Measurements from ENCODE around the gene TSPAN14.
A peak's percentile ranks its signal among the peaks of the same experiment; 100 is the strongest.

Gene TSPAN14

DNA sequence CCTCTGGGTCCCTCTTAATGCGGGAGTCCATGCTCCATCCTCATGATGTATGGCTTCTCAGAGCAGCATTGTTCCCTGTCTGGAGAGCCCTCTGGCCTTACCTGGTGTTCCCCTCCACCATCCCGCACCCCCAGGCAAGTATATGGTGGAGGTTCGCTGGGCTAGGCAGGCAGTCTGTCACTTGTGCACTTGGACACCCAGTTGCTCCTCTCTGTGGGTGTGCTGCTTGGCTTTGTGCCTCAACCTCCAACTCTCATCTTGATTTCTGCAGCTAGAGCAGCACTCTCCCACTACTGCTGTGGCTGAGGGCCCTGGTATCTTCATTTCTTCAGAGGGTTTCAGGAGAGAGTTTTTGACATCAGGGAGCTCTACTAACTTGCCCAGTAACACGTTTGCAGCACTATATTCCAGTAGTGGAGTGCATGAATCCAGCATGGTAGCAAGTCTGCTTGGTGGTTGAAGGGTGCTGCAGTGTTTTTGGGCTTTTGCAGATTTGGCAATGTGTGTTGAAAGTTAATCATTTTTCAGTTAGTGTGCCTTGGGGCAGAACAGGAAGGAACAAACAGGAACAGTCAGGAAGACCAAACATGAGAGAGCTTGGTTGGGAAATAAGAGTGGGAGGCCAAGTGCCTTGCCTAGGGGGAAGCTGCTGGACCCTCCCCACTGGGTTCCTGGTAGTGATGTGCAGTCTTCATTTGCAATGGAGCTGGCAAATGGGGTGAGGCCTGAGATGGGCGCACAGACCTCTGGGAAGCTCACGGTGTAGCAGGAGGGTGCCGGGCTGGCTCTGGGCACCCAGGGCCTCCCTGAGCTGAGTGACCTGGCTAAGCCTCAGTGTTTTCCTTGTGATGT is 37.4 kb downstream of the TSPAN14 start:
- DNase-seq = no peak

DNA sequence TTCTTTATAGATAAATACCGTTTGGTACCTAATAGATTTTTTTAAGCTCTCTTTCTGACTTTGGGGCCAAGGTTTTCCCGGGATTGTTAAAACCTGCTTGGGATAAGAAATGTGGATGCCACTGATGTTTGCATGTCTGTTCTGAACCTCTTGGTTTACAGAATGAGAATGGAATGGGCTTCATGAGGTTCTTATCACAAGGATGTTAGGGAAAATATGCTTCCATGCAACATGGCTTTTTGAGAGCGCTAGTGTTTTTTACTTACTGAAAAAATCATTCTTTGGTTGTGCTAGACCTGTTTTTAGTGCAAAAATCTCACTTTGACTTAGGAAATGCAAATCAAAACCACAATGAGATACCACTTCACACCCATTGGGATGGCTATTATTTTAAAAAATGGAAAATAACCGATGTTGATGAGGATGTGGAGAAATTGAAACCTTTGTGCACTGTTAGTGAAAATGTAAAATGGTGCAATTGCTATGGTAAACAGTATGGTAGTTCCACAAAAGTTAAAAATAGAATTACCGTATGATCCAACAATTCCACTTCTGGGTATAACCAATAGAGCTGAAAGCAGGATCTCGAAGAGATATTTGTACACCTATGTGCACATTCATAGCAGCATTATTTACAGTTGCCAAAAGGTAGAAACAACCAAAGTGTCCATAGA is 38.9 kb downstream of the TSPAN14 start:
- DNase-seq = no peak

DNA sequence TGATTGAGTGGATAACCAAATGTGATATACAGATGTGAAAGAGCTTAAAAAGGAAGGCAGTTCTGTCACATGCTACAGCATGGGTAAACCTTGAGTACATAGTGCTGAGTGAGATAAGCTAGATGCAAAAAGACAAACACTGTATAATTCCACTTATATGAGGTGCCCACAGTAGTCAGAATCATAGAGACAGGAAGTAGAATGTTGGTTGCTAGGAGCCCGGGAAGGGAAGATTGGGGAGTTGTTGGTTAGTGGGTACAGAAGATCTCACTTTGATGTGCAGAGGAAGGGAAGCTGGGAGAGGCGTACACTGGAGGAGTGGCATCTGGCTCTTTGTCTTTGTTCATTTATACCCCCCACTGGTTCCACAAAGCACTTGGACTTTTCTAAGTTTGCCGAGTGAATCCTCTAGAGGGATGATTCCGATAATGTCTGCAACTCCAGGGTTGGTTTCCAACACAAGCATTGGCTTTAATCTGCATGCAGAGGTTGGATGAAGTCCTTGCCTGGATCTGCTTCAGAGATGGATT is 39.5 kb downstream of the TSPAN14 start:
- peak; percentile 46 for DNase-seq

DNA sequence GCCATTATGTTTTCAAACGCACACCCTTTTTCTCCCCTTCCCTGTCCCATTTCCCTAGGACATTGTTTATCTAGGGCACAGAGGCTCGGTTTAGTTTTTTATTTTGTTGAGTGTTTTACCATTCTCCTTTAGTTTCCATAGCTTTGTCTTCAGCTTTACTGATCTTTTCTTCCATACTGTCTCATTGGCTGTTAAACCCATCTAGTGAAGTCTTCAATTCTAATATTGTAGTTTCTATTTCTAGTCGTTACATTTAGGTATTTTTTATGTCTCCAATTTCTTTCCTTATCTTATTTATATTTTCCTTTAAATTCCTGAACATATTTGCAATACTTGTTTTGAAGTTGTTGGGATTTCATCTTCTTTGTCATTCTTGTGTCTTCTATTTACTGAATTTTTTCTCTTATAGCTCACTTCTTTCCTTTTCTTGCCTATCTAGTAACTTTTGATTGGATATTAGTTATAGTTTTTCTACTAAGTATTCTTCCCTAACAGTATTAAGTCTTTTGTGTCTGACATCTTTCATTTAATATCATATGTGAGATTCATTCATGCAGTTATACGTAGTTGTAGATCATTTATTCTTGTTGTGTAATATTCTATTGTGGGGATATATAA is 42.6 kb downstream of the TSPAN14 start:
- no peak for DNase-seq

DNA sequence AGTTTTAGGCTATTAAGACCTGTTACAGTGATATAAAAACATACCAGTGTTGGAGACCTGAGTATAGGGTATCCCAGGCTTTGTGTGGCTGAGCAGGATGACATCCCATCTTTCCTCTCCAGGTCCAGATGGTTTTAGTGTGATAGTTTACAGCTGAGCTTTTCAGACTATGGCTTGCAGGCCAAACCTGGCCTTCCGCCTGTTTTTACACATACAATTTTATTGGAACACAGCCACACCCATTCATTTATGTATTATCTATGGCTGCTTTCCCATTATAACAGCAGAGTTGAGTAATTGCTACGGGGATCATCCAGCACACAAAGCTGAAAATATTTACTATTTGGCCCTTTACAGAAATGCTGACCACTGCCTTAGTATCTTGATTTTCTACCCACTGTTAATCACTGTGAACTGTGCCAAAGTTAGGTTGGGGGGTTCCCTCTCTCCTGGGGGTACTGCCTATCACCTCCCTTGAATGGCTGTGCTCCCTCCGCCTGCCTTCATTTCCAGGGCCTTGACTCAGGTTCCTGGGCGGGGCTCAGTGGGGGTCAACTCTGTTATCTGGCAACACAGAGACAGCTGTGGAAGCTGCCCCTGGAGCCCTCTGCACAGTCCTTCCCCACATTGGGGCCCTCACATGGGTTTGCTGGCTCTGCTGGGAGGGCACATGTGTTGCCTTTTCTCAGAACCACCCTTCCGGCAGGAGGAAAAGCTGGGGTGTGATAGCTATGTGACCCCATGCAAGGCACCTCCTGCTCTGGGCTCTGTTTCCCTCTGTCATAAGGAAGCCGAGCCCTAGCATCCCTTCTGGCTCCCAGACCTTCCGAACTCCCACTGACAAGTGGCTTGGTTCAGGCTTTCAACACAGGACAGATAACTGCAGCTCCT is 43.3 kb downstream of the TSPAN14 start:
- DNase-seq = no peak

DNA sequence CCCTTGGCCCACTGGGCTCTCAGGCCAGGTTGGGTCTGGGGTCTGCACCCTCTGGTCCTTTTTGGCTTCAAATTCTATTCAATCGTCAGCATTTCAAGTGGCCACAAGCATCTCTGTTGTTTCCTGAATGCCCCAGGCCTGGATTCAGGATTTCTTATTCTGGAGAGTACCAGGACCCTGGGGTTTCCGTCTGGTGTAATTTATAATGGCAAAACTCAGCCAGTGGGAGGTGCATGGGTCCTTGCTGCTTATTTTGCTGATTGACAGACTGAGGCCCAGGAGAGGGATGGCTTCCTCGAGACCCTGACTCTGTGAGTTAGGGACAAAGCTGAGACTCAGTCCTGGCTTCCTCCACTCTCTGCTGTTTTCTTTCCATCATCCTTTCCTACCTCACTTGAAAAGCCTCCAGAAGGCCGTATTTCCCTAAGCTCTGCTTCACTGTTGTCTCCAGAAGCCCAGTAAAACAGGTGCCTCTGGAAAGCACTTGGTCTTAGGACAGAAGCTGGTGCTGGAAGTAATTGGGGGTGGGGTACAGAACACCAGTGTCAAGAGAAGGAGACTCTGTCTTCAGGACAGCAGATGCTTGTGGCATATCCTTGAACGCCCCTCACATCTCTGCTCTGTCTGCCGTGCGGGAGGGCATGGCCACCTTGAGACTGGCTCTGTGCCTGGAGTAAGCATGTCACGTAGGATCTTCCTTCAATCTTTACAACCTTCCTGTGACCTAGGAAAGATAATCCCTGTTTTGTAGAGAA is 44.1 kb downstream of the TSPAN14 start:
- DNase-seq = no peak

DNA sequence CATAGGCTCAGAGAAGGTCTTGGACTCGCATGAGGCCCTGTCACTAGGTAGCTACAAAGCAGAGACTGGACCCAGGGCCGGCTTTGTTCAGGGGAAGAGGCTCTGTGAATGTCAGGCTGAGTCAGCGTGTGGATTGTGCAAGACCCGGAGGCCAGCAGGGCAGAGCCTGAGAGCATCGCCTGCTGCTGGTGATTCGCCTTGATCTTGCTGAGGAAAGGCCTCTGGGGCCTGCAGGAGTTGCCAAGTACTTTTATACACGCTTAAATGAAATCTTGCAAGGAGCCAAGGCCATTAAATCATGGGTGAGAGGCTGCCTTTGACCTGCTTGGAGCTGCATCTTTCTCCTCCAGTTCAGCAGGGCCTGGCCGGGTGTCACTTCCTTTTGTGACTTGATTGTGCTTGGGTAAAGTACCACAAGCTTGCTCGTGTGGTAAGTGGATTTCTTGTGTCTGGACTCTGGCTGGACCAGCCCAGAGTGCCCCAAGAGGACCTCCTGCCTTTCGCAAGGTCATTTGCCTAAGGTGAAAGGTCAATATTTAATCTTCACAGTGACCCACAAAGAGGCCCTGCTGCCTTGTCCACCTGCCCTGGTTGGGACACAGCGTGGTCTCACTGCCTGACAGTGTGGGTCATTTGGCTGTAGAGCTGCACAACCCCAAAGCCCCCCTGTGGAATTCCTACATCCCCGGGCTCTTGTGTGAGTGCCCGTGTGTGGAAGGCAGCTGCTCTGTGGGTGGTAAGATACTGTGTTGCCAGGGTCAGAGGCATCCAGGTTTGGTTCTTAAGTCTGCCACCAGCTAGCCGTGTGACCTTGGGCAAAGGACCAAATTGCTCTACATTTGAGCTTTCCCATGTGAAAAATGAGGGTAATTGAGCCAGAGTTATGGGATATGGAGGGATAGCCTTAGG is 45.0 kb downstream of the TSPAN14 start:
- peak; percentile 38 for DNase-seq

DNA sequence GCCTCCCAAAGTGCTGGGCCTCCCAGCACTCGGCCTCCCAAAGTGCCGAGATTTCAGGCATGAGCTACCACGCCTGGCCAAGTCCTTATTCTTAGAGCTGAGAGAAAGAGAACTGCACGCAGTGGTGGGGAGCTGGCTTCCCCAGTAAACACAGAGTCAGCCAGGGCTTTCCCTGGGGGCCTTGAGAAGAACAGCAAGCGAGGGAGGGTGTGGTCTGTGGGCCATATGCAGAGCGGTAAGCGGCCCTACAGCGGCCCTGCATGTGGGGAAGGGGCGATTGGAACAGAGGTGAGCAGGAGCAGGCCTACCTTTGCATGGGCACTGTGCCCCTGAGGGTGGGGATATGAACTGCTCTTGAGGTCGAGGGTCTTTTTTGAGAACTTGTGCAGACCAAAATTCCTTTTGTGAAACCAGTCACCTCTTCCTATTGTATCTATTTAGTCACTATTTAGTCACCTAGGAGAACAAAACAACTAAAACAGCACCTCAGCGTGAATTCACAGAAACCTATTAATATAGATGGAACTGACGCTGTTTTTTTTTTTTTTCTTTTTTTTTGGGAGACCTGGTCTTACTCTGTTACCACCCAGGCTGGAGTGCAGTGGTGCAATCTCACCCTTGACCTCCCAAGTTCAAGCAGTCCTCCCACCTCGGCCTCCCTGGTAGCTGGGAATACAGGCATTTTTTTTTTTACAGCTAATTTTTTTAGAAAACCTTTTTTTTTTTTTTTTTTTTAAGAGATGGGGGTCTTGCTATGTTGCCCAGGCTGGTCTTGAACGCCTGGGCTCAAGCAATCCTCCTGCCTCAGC is 46.7 kb downstream of the TSPAN14 start:
- DNase-seq = no peak

DNA sequence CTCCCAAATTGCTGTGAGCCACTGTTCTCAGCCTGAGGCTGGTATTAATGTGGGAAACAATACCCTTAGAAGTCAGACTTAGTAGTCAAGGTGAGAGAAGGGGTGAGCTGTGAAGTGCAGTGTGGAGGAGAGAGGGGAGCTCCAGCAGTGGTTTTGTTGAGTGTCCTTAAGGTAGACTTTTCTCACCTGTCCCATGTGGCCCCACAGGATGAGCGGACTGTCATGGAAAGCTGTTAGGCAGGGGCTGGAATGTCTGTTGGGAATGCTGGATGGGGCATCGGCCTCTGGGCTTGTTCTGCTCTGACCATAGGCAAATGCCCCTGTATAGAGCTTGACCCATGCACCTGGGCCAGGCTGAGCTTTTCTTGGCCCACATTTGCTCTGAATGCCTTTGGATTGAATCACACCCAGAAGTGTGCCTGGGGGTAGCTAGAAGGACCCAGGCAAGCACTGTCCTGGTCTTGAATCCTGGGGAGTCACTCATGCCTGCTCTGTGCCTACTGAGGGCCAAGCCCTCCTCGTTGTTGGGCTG is 47.3 kb downstream of the TSPAN14 start:
- DNase-seq = no peak

DNA sequence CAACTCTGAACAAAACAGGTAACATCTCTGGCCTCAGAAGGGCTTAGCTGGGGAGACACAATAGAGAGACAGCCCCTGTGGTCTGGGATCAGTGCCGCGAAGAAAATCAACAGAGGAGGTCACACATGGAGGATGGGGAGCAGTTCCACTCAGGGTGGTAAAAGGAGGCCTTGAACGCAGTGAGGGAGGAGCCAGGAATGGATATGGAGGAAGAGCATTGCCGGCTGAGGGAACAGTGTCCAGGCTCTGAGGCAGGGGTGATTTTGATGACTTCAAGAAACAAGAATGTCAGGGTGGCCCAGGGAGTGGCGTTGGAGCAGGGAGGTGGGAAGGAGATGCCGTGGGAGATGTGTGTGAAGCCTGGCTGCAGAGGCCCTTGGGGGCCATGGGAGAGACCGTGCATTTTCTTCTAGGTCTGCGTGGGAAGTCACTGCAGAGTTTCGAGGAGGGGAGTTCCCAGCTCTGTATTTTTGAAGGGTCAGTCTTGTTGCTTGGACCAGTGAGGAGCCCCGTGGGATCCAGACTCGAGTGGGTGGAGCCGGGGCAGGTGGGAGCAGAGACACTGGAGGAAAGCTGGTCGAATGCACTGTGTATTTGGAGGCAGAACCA is 47.9 kb downstream of the TSPAN14 start:
- DNase-seq = no peak

DNA sequence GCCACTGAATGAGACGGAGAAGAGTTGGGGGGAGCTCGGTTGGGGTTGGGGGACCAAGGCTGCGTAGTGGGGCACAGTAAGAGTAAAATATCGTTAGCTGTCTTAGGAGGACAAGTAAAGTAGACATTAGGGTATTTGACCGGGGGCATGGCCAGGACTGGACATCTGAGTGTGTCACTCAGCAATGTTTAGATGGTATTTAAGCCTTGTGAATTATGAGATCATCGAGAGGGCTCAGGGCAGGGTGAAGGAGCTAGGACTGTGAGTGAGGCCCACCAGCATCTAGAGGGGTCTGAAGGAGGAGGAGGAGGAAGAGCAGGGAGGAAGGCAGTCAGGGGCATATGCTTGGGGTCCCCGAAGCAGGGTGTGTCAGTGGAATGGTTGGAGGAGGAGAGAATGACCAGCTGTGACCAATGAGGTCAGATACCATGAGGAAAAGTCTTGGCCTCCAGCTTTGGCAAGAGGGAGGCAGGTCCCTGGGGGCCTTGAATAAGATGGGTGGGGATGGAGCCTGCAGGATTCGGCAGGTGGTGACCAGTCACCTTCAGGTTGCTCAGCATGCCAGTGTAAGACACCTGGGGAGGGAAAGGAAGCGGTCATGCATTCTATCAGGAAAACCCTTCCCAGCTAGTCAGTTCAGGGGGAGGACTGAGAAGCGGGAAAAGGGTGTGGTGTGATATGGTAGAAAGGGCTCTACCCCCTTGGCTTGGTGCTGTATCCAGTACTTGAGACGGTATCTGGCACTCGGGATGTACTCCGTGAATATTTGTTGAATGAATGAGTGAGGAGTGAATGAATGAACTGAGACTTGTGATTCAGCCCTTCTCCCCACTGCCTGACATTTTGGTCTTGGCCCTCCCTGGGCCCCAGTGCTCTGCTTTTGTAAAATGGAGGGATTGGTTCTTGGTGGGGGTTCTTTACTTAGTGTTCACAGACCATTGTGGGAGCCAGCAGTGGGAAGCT is 48.8 kb downstream of the TSPAN14 start:
- DNase-seq = no peak

DNA sequence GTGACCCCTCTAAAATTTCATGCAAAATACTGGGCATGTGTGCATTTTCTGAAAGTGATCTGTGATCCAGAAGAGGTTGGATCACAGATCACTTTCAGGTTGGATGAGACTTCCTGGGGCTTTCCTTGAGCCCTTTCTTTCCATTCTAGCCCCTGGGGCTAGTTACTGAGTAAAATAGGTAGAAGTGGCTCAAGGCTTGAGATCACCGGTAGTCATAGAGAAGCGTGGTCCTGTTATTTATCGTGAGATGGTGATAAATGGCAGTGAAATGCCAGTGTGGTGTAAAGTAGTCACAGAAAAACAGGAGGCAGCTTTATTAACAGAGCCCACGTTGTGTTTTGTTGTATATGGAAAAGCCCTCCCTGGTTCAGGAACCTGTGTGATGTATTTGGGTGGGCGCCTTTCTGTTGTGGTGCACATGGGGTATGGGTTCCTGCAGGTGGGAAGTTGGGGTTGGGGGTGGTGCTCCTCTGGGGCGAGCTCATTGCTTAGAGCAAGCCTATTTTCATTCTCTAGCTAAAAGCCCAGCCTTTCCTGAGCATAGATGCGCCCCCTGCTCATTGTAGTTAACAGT is 49.6 kb downstream of the TSPAN14 start:
- DNase-seq = no peak

DNA sequence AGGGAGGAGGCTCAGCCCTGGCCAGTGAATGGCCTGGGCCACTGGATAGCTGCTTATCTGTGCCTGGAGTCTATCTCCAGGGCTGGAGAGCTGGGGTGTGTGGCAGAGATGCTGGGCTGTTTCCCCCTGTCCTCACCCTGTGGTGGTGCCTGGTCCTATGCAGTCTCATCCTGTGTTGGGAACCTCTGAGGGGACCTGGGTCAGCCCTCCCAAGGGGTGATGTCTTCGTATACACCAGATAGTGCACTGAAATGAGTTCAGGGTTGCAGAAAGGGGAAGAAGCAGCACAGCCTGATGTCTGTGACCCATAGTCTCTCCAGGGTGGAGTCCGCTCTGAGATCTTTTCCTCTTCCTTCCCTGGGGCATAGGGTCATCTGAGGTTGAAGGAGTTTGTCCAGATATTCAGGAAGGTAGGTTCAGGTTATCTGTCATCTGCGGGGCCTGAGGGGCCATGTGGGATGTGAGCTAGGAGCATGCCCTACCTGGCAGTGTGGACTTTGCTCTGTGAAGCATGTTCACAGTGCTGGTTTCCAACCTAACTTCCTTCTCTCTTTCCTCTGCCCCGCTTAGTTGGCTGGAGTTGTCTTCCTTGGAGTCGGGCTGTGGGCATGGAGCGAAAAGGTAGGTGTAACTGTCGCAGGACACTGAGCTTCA is 50.2 kb downstream of the TSPAN14 start:
- DNase-seq = no peak

DNA sequence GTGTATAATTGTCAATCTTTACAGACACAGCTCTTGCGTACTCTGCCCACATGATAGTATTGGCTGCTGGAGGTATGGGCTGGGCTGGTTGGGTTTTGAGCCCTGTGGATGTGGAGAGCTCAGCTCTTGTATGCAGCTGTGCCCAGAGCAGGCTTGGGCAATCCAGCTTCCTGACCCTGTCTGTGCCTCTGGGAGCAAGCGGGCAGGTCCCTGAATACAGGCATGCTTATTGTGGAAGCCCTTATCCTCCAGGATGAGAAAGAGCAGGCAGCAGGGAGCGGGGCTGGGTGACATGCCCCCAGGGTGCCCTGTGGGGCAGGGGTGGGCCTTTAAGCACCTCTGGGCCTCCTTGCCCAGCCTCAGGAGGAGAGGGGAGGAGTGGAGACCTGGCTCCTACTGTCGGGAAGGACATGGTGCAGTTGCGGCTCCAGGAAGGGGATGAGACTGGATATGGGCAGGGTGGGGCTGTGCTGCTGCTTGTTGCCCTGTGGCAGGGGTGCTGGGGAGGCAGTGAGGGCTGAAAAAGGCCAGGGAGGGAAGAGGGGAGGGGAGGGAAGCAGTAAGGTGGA is 50.9 kb downstream of the TSPAN14 start:
- DNase-seq = no peak

DNA sequence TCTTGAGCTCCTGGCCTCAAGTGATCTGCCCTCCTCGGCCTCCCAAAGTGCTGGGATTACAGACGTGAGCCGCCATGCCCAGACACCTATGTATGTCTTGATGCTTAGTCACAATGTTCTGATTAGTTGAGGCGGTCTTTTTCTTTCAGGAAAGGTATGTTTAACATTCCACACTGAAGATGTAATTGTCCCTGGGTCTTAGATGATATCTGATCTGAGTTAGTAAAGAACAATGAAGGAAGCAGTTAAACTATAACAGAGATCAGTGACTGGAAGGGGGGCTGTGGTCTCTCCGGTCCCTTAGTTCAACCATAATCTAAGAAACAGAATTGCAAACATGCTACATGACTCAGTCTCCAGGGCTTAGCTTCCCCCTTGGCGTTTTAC is 52.1 kb downstream of the TSPAN14 start:
- no peak for DNase-seq

DNA sequence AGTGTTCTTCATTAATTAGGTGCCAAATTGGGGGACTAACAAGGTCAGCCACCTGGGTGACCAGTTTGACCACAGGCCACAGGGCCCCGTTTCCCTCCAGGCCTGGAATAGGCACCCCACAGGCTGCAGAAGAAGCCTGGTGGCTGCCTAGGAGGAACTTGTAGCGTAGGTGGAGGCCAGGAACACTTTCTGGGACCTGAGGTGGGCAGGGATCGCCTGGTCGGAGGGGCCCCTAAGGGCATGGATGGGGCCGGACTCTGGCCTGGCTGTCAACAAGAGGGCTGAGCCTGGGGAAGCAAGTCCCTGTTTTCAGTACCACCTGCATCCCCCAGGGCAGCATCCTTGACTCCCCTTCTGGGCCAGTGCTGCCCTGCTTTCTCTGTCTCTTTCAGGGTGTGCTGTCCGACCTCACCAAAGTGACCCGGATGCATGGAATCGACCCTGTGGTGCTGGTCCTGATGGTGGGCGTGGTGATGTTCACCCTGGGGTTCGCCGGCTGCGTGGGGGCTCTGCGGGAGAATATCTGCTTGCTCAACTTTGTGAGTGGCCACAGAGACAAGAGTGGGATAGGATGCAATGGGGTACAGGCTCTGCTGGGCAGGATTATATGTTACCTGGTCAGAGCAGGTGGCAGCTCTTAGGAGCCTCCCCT is 52.9 kb downstream of the TSPAN14 start:
- no peak for DNase-seq

All from CD4-positive, alpha-beta T cell treated with Interleukin-21 for 1 hour (primary cell).